ENCODE data around the gene CACNA1F.

DNA sequence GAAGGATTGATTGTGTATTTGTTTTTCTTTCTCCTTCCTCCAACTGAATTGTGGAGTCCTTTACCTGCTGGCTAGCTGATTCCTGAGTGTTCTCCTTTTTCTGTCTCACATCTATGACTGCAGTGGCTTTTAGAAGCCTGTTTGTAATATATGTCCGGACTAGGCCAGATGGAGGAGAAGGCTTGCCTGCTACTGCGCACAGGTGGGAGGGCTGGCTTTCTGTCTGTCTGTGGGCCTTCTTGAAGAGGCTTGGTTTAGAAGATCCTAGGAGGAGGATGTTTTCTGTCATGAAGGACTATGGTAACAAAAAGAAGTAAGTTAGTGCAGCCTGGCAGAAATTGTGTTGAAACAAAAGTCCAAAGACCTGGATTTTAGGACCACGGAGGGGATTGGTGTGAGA, 44.9 kb upstream of the CACNA1F start:
- TF ChIP-seq, protein P1, sequence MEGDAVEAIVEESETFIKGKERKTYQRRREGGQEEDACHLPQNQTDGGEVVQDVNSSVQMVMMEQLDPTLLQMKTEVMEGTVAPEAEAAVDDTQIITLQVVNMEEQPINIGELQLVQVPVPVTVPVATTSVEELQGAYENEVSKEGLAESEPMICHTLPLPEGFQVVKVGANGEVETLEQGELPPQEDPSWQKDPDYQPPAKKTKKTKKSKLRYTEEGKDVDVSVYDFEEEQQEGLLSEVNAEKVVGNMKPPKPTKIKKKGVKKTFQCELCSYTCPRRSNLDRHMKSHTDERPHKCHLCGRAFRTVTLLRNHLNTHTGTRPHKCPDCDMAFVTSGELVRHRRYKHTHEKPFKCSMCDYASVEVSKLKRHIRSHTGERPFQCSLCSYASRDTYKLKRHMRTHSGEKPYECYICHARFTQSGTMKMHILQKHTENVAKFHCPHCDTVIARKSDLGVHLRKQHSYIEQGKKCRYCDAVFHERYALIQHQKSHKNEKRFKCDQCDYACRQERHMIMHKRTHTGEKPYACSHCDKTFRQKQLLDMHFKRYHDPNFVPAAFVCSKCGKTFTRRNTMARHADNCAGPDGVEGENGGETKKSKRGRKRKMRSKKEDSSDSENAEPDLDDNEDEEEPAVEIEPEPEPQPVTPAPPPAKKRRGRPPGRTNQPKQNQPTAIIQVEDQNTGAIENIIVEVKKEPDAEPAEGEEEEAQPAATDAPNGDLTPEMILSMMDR (conservative IDR thresholded peaks at IDR 0.05; ENCODE audit: low read length) = no peak
- TF ChIP-seq EZH2phosphoT487 (IDR thresholded peaks at IDR 0.05; ENCODE audit: borderline replicate concordance, low read depth, low read length) = no peak

All from OCI-LY7 (cell line).